OCI-LY7 (cell line): ENCODE results near the gene CPNE4.

Source experiments
- EZH2phosphoT487 ChIP-seq: fragments of 200-600 bp; sonication (generic); IDR thresholded peaks from 2 replicates; pipeline ENCODE4 v1.6.1; 2018; ENCODE audit warnings: low read depth, borderline replicate concordance, mild to moderate bottlenecking, mixed run types, antibody characterized with exemption, low read length, moderate library complexity, mixed read lengths
- TF ChIP-seq, protein P1 (sequence below): fragments of 200-600 bp; sonication (generic); conservative IDR thresholded peaks from 2 replicates; pipeline ENCODE4 v1.5.1; 2014; ENCODE audit warnings: mild to moderate bottlenecking, antibody characterized with exemption, low read length, moderate library complexity, mixed read lengths

DNA sequence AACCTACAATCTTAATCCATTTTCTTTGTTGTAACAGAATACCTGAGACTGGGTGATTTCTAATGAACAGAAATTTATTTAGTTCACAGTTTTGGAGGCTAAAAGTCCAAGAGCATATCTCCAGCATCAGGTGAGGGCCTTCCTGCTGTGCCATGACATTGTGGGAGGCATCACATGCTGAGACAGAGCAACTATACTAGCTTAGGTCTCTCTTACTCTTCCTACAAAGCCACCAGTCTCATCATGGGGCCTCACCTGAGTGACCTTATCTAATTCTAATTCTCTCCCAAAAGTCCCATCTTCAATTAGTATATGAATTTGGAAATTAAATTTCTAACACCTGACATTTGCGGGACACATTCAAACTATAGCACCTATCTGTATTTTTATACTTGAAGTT, 285.0 kb downstream of the CPNE4 start:
- TF ChIP-seq, protein P1, sequence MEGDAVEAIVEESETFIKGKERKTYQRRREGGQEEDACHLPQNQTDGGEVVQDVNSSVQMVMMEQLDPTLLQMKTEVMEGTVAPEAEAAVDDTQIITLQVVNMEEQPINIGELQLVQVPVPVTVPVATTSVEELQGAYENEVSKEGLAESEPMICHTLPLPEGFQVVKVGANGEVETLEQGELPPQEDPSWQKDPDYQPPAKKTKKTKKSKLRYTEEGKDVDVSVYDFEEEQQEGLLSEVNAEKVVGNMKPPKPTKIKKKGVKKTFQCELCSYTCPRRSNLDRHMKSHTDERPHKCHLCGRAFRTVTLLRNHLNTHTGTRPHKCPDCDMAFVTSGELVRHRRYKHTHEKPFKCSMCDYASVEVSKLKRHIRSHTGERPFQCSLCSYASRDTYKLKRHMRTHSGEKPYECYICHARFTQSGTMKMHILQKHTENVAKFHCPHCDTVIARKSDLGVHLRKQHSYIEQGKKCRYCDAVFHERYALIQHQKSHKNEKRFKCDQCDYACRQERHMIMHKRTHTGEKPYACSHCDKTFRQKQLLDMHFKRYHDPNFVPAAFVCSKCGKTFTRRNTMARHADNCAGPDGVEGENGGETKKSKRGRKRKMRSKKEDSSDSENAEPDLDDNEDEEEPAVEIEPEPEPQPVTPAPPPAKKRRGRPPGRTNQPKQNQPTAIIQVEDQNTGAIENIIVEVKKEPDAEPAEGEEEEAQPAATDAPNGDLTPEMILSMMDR: no peak
- no peak for TF ChIP-seq EZH2phosphoT487
